Endothelial cell of umbilical vein (primary cell): ENCODE results near the gene EEF2K. TPM values are rescaled to one million over a fixed set of nuclear protein-coding genes. Genes with fewer than 3 reads are reported as not detected.
A peak's percentile ranks its signal among the peaks of the same experiment; 100 is the strongest.

ENCODE experiments used
- BruUV-seq: library from RNA; stranded (reverse); fragments of 400-500 nt; replicated peaks from 2 replicates; lab custom pipeline; 2021; lab: Mats Ljungman, UMichigan
- CTCF ChIA-PET: fragments of 300-600, 350-600 bp; sonication (Branson Sonifier 250); formaldehyde crosslinking; loops from one replicate; lab custom pipeline; 2021; ENCODE audit warnings: antibody characterized with exemption, inconsistent platforms; lab: Charles Lee
- POLR2A ChIA-PET: fragments of 300-600, 350-600 bp; sonication (Branson Sonifier 250); formaldehyde crosslinking; loops from one replicate; lab custom pipeline; 2021; ENCODE audit warnings: antibody characterized with exemption, inconsistent platforms; lab: Charles Lee
- DNase-seq: peaks from one replicate; pipeline ENCODE4 v3.0.0-alpha.2; 2011; ENCODE audit warnings: low read depth, low spot score
- FAIRE-seq: peaks from 2 replicates; lab custom pipeline; 2011; peaks lifted over from hg19 to GRCh38; lab: Jason Lieb, UNC
- H2AFZ ChIP-seq: 2 replicates; pipeline ENCODE4 v1.6.0; 2012; ENCODE audit warnings: low read depth, low read length, control low read depth, inconsistent platforms
- H3K27ac ChIP-seq: 2 replicates; pipeline ENCODE4 v1.5.1; 2011; ENCODE audit warnings: low read depth, mild to moderate bottlenecking, control low read depth, low read length, moderate library complexity; ENCODE audit not compliant: insufficient read depth
- H3K27me3 ChIP-seq, 2 experiments: 2 replicates each; pipeline versions ENCODE4 v1.6.0 to v1.6.1; 2011; ENCODE audit warnings: low read length in 2 of 2, mixed read lengths in 1 of 2; ENCODE audit not compliant: control insufficient read depth in 2 of 2, insufficient read depth in 2 of 2
- H3K36me3 ChIP-seq, 2 experiments: 2 replicates in 1 of 2; 3 replicates in 1 of 2; pipeline ENCODE4 v1.5.1; 2011; ENCODE audit warnings: low read length in 2 of 2, mild to moderate bottlenecking in 1 of 2, moderate library complexity in 1 of 2; ENCODE audit not compliant: control insufficient read depth in 2 of 2, insufficient read depth in 2 of 2; ENCODE audit errors: extremely low read depth in 1 of 2
- H3K4me1 ChIP-seq: 3 replicates; pipeline ENCODE4 v1.5.1; 2011; ENCODE audit warnings: mild to moderate bottlenecking, low read length; ENCODE audit not compliant: control insufficient read depth, insufficient read depth; ENCODE audit errors: extremely low read depth
- H3K4me2 ChIP-seq: 2 replicates; pipeline ENCODE4 v1.6.1; 2011; ENCODE audit warnings: low read length, control low read depth, mixed read lengths; ENCODE audit not compliant: insufficient read depth
- H3K4me3 ChIP-seq, 3 experiments: fragments of 200-600 bp in 1 of 3; sonication (generic), shearing (Covaris generic) in 1 of 3; replicated peaks in 1 of 3; 2 replicates each; pipeline ENCODE4 v1.5.1; 2011 to 2016; ENCODE audit warnings: control low read depth in 3 of 3, low read length in 3 of 3, mild to moderate bottlenecking in 2 of 3, inconsistent platforms in 1 of 3, low read depth in 1 of 3, moderate library complexity in 1 of 3; ENCODE audit not compliant: insufficient read depth in 1 of 3
- H3K79me2 ChIP-seq: 2 replicates; pipeline ENCODE4 v1.6.0; 2012; ENCODE audit warnings: low read length, inconsistent platforms; ENCODE audit not compliant: control insufficient read depth, insufficient read depth
- H3K9ac ChIP-seq: replicated peaks from 2 replicates; pipeline ENCODE3; 2011; ENCODE audit warnings: low read length, control low read depth; ENCODE audit not compliant: insufficient read depth; ENCODE audit errors: extremely low read depth
- H3K9me1 ChIP-seq: replicated peaks from 3 replicates; pipeline ENCODE4 v1.6.0; 2011; ENCODE audit warnings: mild to moderate bottlenecking, low read length; ENCODE audit not compliant: control insufficient read depth, insufficient read depth; ENCODE audit errors: extremely low read depth
- H3K9me3 ChIP-seq: replicated peaks from 2 replicates; pipeline ENCODE4 v1.5.1; 2012; ENCODE audit warnings: low read length, inconsistent platforms; ENCODE audit not compliant: control insufficient read depth, insufficient read depth
- H4K20me1 ChIP-seq: replicated peaks from 2 replicates; pipeline ENCODE3; 2011; ENCODE audit warnings: mild to moderate bottlenecking, low read length; ENCODE audit not compliant: control insufficient read depth, insufficient read depth; ENCODE audit errors: extremely low read depth
- EZH2 ChIP-seq: IDR thresholded peaks from 2 replicates; pipeline ENCODE4 v1.6.1; 2012; ENCODE audit warnings: borderline replicate concordance, low read depth, mild to moderate bottlenecking, moderate library complexity, low read length, inconsistent platforms; ENCODE audit not compliant: severe bottlenecking
- JUN ChIP-seq: IDR thresholded peaks from 2 replicates; pipeline ENCODE4 v1.6.1; 2011; ENCODE audit warnings: borderline replicate concordance, low read depth; ENCODE audit not compliant: insufficient read length, insufficient read depth
- MAX ChIP-seq: IDR thresholded peaks from 2 replicates; pipeline ENCODE4 v1.6.1; 2011; ENCODE audit not compliant: insufficient read depth, insufficient read length
- POLR2A ChIP-seq: IDR thresholded peaks from 2 replicates; pipeline ENCODE4 v1.6.1; 2012; ENCODE audit warnings: low read depth, mild to moderate bottlenecking, control low read depth, low read length
- POLR2AphosphoS5 ChIP-seq: IDR thresholded peaks from 2 replicates; pipeline ENCODE4 v1.6.1; 2012; ENCODE audit warnings: low read depth, mild to moderate bottlenecking, control low read depth, low read length, moderate library complexity; ENCODE audit not compliant: insufficient read depth
- dilution Hi-C: fragments of 300-500 bp; cut with MboI; formaldehyde crosslinking; loops from one replicate; pipeline ENCODE4 v1.15.0; 2019; ENCODE audit warnings: low sequenced_read_pairs; ENCODE audit not compliant: extremely low pct_ligation_motif_present
- intact Hi-C: fragments of 100-400 bp; cut with micrococcal nuclease; formaldehyde crosslinking; loops from one replicate; pipeline ENCODE4 v1.10.0; 2022
- polyA plus RNA-seq, 4 experiments: library from polyadenylated mRNA; depleted of rRNA in 3 of 4; stranded (reverse) in 3 of 4; unstranded in 1 of 4; fragments of >200 nt; gene quantifications; 2 replicates each; pipeline versions ENCODE4 v1.2.1 to v1.2.3, GENCODE V29; 2011 to 2012; ENCODE audit warnings: missing spikeins in 1 of 4
- total RNA-seq: library from RNA; stranded (reverse); gene quantifications from 2 replicates; pipeline ENCODE4 v1.2.3, GENCODE V29; 2021

Gene EEF2K
- total and polyA plus RNA-seq, 2 donors (not counting 3 experiments of a cell fraction or from before 2014, with no cell fraction given), result 16.0 to 48.6 TPM

- CTCF ChIA-PET, result interaction anchor here (0.6 to 2.3 kb wide), 9 partner anchors 9 to 92 kb away, joined by 3 to 16 read pairs (median 4); partner anchors contain the start of gene POLR3E
- BruUV-seq, result TSS peak; percentile 96
- Histone ChIP-seq H3K36me3 (no peaks in the 10 kb centered on the region), H3K9ac (peak overlapping the region; percentile 81), H2AFZ (peak overlapping the region; percentile 46), H3K27ac (peak overlapping the region; percentile 85), H3K27me3 (no peaks in the 10 kb centered on the region), H3K9me1 (no peaks in the 10 kb centered on the region), H4K20me1 (no peaks in the 10 kb centered on the region), H3K4me1 (peaks cover 16% of the 10 kb centered on the region), H3K9me3 (no peaks in the 10 kb centered on the region), H3K4me2 (peak overlapping the region; percentile 66), H3K4me3 (peak overlapping the region in 2 of 3 experiments; percentile 41 to 88), H3K79me2 (peaks cover 38% of the 10 kb centered on the region)
- TF ChIP-seq POLR2A (peak; percentile 78), MAX (no peak)
- dilution Hi-C loops, result no loop called here
- intact Hi-C loops, result loop anchor here (1.0 kb wide), 3 partner anchors 10 to 92 kb away; partner anchors contain the start of gene POLR3E
- FAIRE-seq (no peak), DNase-seq (no peak)
- POLR2A ChIA-PET, result interaction anchor here (1.0 kb wide), 1 partner anchor 13 kb away, joined by 8 read pairs; no protein-coding TSS in a partner anchor
Measured at GRCh38 chr16:22205577-22206012, 483 bp upstream of the EEF2K start.

GRCh38 chr16:22206842-22207714 lies 1.0 kb downstream of the EEF2K start:
- Histone ChIP-seq H3K4me1 (peaks cover 16% of the 10 kb centered on the region), H3K9ac (peak overlapping the region; percentile 48), H4K20me1 (no peaks in the 10 kb centered on the region), H3K4me3 (peak overlapping the region; percentile 70 to 88 (median 79)), H3K27me3 (no peaks in the 10 kb centered on the region), H3K9me3 (no peaks in the 10 kb centered on the region), H3K79me2 (peaks cover 49% of the 10 kb centered on the region), H3K4me2 (peak overlapping the region; percentile 72), H2AFZ (peak overlapping the region; percentile 79), H3K9me1 (no peaks in the 10 kb centered on the region), H3K36me3 (no peaks in the 10 kb centered on the region), H3K27ac (peak overlapping the region; percentile 27)
- no TSS peak for BruUV-seq
- peak; percentile 83 for DNase-seq
- intact Hi-C loops (loop anchor here (1.0 kb wide), 3 partner anchors 12 to 90 kb away; partner anchors contain the start of gene POLR3E), dilution Hi-C loops (no loop called here)
- CTCF ChIA-PET, result interaction anchor here (0.8 to 1.5 kb wide), 6 partner anchors 8 to 93 kb away, joined by 3 to 7 read pairs (median 4); no protein-coding TSS in a partner anchor
- no peak for TF ChIP-seq EZH2
- TF ChIP-seq POLR2AphosphoS5, result peak; percentile 34
- no peak for TF ChIP-seq JUN
- POLR2A ChIA-PET, result interaction anchor here (0.8 to 1.3 kb wide), 2 partner anchors 15 to 48 kb away, joined by 3 read pairs; no protein-coding TSS in a partner anchor
- FAIRE-seq, result peak; percentile 82
